HUES6 (cell line): ENCODE data around the gene UCP2.
"Not testable (repeated sequence)": the region's sequence is repeated elsewhere in the genome, so short reads cannot be mapped to it uniquely, and the experiment has no call there.

Source experiments
- H3K27ac ChIP-seq: 2 replicates; pipeline ENCODE4 v1.7.0; 2013; ENCODE audit warnings: low read depth, mild to moderate bottlenecking, low read length, inconsistent platforms
- H3K27me3 ChIP-seq: 2 replicates; pipeline ENCODE4 v1.6.1; 2013; ENCODE audit warnings: low read length; ENCODE audit not compliant: control insufficient read depth, insufficient read depth
- H3K36me3 ChIP-seq: 2 replicates; pipeline ENCODE4 v1.6.1; 2013; ENCODE audit warnings: low read length; ENCODE audit not compliant: control insufficient read depth, insufficient read depth
- H3K4me1 ChIP-seq: 2 replicates; pipeline ENCODE4 v1.6.1; 2013; ENCODE audit warnings: low read length; ENCODE audit not compliant: control insufficient read depth, insufficient read depth
- H3K4me3 ChIP-seq: 2 replicates; pipeline ENCODE4 v1.5.1; 2013; ENCODE audit warnings: low read depth, low read length
- H3K9ac ChIP-seq: one replicate; pipeline ENCODE4 v1.6.1; 2013; ENCODE audit warnings: mild to moderate bottlenecking, low read length
- H3K9me3 ChIP-seq: 2 replicates; pipeline ENCODE4 v1.6.1; 2013; ENCODE audit warnings: low read depth, low read length; ENCODE audit not compliant: control insufficient read depth, insufficient read depth

The UCP2 gene

DNA sequence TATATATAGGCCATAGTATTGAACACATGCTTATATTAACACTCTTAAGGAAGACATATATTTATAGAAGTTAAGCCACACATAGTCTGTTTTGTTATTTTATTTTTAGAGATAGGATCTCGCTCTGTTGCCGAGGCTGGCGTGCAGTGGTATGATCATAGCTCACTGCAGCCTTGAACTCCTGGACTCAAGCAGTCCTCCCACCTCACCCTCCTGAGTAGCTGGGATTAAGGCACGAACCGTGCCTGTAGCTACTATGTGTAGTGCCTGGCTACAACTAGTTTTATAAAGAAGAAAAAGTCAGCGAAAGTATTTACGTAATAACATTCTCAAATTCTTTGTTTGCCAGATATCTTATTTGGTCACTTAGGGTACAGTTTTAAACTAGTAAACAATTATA lies 5.6 kb upstream of the UCP2 start:
- Histone ChIP-seq H3K4me1 (peaks cover 7% of the 10 kb centered on the region), H3K4me3 (no peak overlapping the region), H3K27ac (no peak overlapping the region), H3K9ac (no peak overlapping the region), H3K9me3 (no peaks in the 10 kb centered on the region), H3K27me3 (no peaks in the 10 kb centered on the region), H3K36me3 (no peaks in the 10 kb centered on the region)

DNA sequence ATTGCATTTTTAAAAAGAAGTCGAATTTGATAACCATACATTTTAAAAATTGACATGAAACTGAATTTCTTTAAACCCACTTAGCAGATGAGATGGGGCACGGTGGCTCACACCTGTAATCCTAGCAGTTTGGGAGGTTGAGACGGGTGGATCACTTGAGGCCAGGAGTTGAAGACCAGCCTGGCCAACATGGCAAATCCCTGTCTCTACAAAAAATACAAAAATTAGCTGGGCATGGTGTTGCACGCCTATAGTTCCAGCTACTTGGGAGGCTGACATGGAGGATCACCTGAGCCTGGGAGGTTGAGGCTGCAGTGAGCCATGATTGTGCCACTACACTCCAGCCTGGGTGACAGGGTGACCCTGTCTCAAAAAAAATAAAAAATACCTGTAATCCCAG lies 3.0 kb upstream of the UCP2 start:
- H3K27me3 ChIP-seq, H3K4me3 ChIP-seq, H3K27ac ChIP-seq, H3K9ac ChIP-seq, H3K36me3 ChIP-seq, H3K9me3 ChIP-seq: not testable (repeated sequence)
- H3K4me1 ChIP-seq: peaks cover 21% of the 10 kb centered on the region

DNA sequence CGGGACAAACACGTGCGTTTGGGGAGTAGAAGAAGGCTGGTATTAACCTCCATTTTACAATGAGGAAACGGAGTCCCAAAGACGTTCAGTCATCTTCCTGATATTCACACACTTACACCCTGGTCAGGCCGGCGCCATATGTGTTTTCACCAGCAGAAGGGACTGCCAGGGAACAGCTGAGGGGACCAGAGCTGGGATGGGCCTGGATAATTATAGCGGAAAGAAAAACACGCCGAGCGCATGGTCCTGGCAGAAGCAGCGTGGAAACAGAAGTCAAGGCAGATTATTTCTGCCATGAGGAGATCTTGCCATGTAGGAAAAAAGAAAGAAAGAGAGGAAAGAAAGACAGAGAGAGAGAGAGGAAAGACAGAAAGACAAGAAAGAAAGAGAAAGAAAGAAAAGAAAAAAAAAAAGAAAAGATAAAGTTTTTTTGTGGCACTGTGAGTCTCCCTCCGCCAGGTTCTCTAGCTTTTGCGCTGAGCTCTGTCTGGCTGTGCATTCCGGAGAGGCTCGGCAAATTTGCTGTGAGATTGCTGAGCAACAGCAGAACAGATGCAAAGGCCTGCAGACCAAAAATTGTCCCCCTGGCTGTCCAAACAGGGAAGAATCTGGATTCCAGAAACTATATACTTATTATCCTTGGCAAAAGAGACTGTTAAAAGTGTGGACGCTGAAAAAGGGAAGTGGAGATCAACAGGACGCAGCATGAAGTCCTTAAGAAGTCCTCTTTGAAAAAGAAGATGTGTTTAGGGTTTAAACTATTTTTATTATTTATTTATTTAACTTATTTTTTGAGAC lies 1.3 kb upstream of the UCP2 start:
- Histone ChIP-seq H3K27ac (no peak overlapping the region), H3K9me3 (no peaks in the 10 kb centered on the region), H3K36me3 (peaks cover 20% of the 10 kb centered on the region), H3K27me3 (no peaks in the 10 kb centered on the region), H3K4me1 (peaks cover 30% of the 10 kb centered on the region), H3K9ac (peak overlapping the region; percentile 32), H3K4me3 (peak overlapping the region; percentile 93)

DNA sequence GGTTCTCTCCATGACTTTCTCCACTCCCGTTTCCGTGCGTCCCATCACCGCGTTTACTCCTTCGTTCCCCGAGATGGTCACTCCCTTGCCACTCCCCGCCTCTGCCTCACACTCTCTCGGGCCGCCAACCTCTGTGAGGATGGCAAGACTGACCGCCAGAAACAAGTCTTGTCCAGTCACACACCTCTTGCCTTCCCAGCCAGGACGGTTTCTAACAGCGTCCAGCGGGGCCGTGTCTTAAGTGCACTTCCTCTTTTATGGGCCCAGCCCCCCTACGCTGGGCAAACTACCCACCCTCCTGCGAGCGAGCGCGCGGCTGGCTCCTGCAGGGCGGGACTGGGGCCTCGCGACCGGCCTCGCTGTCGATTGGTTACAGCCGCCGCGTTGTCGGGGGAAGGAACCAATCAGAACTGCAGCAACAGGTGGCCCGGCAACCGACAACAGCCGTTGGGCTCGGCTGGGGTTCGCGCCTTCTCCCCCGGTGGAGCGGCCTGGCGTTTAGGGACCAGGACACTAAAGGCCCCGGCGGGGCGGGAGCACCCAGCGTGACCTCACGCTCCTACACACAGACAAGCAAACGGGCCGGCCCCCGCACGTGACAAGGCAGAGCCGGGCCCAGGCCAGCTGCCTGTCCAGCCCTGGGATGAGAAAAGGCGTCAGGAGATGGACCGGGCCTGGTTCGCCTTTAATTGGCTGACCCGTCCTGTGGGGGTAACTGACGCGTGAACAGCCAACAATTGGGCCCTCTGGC lies 522 bp upstream of the UCP2 start:
- no peaks in the 10 kb centered on the region for H3K9me3 ChIP-seq
- peak overlapping the region; percentile 93 for H3K4me3 ChIP-seq
- H3K27me3 ChIP-seq: no peaks in the 10 kb centered on the region
- peaks cover 28% of the 10 kb centered on the region for H3K36me3 ChIP-seq
- H3K9ac ChIP-seq: peak overlapping the region; percentile 90
- peak overlapping the region; percentile 17; the same call in 1 of the 2 replicates for H3K27ac ChIP-seq
- H3K4me1 ChIP-seq: peaks cover 30% of the 10 kb centered on the region

DNA sequence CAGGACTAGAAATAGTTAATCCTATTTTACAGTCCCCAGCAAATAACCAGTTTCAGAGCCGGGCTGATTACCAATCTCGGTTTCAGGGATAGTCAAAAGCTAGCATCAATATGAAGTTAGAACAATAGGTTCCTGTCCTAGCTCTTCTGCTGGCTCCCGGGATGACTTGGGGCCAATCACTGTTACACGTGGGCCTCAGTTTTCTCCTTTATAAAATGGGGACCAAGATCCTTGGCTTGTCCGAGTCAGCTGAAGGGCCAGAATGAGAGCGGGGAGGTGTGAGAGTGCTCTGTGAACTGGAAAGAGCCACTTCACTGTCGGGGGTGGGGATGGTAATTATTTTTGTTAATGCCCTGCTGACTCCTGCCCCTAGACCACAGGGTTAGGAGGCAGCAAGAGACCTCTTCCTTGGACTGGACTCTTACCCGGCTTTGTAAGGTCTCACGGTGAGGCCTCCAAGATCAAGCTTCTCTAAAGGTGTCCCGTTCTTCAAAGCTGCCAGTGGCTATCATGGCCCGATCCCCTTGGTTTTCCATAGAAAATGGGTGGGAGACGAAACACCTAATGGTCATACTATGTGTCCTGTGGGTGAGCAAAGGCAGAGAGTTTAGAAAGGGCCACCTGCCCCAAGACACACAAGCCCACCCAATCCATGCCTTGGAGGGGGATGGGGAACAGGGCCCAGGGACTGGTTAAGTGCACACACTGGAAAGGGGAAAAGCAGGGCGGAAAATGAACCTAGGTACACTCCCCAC lies 1.4 kb downstream of the UCP2 start:
- H3K4me3 ChIP-seq: peak overlapping the region; percentile 93
- no peaks in the 10 kb centered on the region for H3K9me3 ChIP-seq
- H3K9ac ChIP-seq: peak overlapping the region; percentile 87
- no peaks in the 10 kb centered on the region for H3K27me3 ChIP-seq
- H3K4me1 ChIP-seq: peaks cover 30% of the 10 kb centered on the region
- no peak overlapping the region for H3K27ac ChIP-seq
- H3K36me3 ChIP-seq: peaks cover 47% of the 10 kb centered on the region

DNA sequence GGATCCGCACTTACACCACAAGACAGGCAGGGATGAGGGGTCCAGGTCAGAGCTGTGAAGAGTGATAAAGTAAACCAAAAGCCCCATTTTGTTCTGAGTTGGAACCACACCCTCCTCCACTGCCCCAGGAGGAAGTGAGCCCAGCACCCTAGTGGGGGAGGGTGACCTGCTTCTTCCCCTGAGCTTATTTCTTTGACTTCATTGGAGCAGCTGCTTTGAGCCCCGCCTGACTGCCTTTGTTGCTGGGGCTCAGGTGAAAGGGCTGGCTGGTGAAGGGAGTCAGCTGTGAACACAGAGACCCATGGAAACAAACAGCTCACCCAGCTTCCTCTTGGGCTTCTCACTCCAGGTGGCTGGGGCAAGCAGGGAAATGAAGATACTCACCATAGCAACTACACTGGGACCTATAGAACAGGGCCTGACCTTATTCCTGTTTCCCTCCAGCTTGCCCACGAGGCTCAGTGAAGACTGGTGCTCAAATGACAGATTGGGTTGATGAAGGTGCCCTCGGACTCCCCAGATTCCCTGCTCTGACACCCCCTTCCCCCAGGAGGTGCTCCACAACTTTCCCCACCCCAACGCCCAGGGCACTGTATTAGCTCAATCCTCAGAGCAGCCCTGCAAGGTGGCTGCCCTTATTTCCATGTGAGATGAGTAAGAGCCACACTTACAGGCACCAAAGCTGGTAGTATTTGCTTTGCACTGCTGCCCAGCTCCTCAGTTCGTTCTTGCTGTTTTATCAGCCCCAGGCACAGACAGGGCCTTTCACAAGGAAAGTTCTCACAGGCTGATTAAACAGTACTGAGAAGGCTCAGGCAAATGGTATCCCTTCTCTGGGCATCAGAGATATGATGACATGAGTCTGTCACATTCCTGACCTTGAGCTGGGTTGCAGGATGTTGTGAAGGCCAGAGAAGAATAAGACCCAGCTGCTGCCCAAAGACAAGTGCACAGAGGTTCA lies 2.4 kb downstream of the UCP2 start:
- H3K4me3 ChIP-seq: no peak overlapping the region
- no peaks in the 10 kb centered on the region for H3K9me3 ChIP-seq
- H3K36me3 ChIP-seq: peaks cover 56% of the 10 kb centered on the region
- H3K27me3 ChIP-seq: no peaks in the 10 kb centered on the region
- H3K4me1 ChIP-seq: peaks cover 30% of the 10 kb centered on the region
- no peak overlapping the region for H3K9ac ChIP-seq
- H3K27ac ChIP-seq: no peak overlapping the region

DNA sequence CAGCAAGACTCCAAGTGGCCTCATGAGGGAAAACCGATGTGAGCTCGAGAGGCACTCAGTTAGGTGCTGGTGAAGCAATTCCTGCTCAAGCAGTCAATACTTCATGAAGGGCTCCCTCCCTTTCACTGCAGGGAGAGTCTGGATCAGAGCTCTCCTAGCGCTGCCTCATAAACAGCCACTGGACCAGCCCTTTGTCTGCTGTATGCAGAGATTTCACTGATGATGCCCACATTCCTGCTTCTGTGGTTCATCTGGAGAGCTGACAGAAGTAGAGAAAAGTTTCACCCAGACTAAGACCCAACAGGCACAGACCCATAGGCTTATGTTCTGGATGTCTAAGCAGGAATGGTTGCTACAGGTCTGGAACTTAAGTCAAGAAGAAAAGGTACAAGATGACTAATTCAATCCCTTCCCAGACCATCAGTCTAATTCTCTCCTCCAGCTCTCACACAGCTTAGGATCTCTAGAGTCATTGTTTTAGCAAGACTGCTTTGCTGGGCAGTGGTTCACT lies 4.0 kb downstream of the UCP2 start:
- peaks cover 70% of the 10 kb centered on the region for H3K36me3 ChIP-seq
- H3K4me3 ChIP-seq: no peak overlapping the region
- no peak overlapping the region for H3K27ac ChIP-seq
- no peaks in the 10 kb centered on the region for H3K9me3 ChIP-seq
- H3K27me3 ChIP-seq: no peaks in the 10 kb centered on the region
- H3K9ac ChIP-seq: no peak overlapping the region
- H3K4me1 ChIP-seq: peaks cover 26% of the 10 kb centered on the region

DNA sequence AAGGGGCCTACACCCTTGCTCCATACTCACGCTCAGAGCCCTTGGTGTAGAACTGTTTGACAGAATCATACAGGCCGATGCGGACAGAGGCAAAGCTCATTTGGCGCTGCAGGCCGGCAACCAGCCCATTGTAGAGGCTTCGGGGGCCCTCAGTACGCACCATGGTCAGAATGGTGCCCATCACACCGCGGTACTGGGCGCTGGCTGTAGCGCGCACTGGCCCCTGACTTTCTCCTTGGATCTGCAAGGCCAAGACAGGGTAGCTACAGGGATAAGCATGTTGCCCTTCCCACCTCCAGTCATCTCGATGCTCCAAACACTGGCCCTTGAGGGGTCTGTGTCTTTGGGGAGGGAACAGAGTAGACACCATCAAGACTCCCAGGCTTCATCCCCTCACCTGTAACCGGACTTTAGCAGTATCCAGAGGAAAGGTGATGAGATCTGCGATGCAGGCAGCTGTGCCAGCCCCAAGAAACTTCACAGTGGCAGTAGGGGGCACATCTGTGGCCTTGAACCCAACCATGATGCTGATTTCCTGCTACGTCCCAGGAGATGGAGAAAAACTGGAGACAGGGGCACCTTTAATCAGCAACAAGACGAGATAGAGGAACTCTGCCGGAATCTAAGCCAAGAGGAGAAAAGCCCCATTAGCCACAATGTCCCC lies 4.7 kb downstream of the UCP2 start:
- Histone ChIP-seq H3K36me3 (peaks cover 70% of the 10 kb centered on the region), H3K27ac (no peak overlapping the region), H3K9me3 (no peaks in the 10 kb centered on the region), H3K4me3 (no peak overlapping the region), H3K27me3 (no peaks in the 10 kb centered on the region), H3K4me1 (peaks cover 24% of the 10 kb centered on the region), H3K9ac (no peak overlapping the region)

DNA sequence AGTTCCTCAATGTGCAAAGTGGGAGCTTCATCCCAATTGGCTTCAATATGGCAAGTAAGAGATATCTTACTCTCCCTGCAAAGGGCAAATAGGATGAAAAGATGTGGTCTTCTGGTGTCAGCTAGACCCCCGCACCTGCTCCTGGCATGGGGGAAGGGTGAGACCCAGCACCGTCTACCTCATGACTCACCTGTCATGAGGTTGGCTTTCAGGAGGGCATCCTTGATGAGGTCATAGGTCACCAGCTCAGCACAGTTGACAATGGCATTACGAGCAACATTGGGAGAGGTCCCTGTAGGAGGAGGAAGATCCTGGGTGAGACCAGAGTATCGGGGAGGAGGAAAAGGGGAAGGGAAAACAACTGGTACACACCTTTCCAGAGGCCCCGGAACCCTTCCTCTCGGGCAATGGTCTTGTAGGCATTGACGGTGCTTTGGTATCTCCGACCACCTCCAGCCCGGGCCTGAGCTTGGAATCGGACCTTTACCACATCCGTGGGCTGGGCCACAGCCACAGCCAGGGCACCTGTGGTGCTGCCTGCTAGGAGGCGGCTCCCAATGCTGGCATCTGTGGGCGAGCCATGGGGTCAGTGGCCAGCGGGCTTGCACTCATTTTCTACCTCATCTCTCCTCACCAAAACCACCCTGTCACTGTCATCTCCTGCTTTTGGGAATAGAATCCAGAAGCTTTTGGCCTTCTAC lies 6.0 kb downstream of the UCP2 start:
- H3K27ac ChIP-seq: no peak overlapping the region
- H3K36me3 ChIP-seq: peaks cover 70% of the 10 kb centered on the region
- H3K27me3 ChIP-seq: no peaks in the 10 kb centered on the region
- H3K9ac ChIP-seq: no peak overlapping the region
- no peaks in the 10 kb centered on the region for H3K9me3 ChIP-seq
- no peak overlapping the region for H3K4me3 ChIP-seq
- H3K4me1 ChIP-seq: peaks cover 19% of the 10 kb centered on the region
